HepG2 (cell line): ENCODE results near the gene LRRN4CL. TPM values are rescaled to one million over a fixed set of nuclear protein-coding genes. Genes with fewer than 3 reads are reported as not detected.
A peak's percentile ranks its signal among the peaks of the same experiment; 100 is the strongest.

ENCODE experiments used
- CSRNP1 ChIP-seq: sonication (generic); formaldehyde crosslinking; IDR thresholded peaks from 2 replicates; pipeline ENCODE4 v1.8.1; 2023; ENCODE audit warnings: mild to moderate bottlenecking, missing genetic modification reagents
- HNF1B ChIP-seq: sonication (generic); formaldehyde crosslinking; IDR thresholded peaks from 2 replicates; pipeline ENCODE4 v1.5.1; 2020; ENCODE audit warnings: mild to moderate bottlenecking, moderate library complexity, missing genetic modification reagents
- HOXA3 ChIP-seq: sonication (generic); formaldehyde crosslinking; IDR thresholded peaks from 2 replicates; pipeline ENCODE4 v1.5.0; 2020; ENCODE audit warnings: missing genetic modification reagents
- NCOR1 ChIP-seq: fragments of 200-600 bp; sonication (generic); IDR thresholded peaks from 2 replicates; pipeline ENCODE4 v1.7.0; 2017; ENCODE audit warnings: antibody characterized with exemption, low read length, borderline replicate concordance
- SOX13 ChIP-seq, 3 experiments: fragments of 450-650 bp in 1 of 3; sonication (generic) in 1 of 3; formaldehyde crosslinking in 1 of 3; IDR thresholded peaks in 2 of 3; conservative IDR thresholded peaks in 1 of 3; 2 replicates each; pipeline versions ENCODE4 v1.5.0 to v1.6.1; 2016 to 2020; ENCODE audit warnings: antibody characterized with exemption in 1 of 3, mild to moderate bottlenecking in 1 of 3, missing compliant biosample characterization in 1 of 3, missing genetic modification reagents in 1 of 3, moderate library complexity in 1 of 3
- SP1 ChIP-seq, 2 experiments: fragments of 450-650 bp in 1 of 2; sonication (generic) in 1 of 2; formaldehyde crosslinking in 1 of 2; IDR thresholded peaks; 2 replicates each; pipeline versions ENCODE4 v1.4.0 to v1.6.1; 2016 to 2020; ENCODE audit warnings: missing genetic modification reagents in 1 of 2
- ZBTB20 ChIP-seq: sonication (generic); formaldehyde crosslinking; IDR thresholded peaks from 2 replicates; pipeline ENCODE4 v1.8.1; 2023; ENCODE audit warnings: missing genetic modification reagents, low read depth, mild to moderate bottlenecking, borderline replicate concordance
- ZNF10 ChIP-seq: sonication (generic); formaldehyde crosslinking; IDR thresholded peaks from 2 replicates; pipeline ENCODE4 v1.4.0; 2020; ENCODE audit warnings: mild to moderate bottlenecking, low read depth, missing genetic modification reagents, borderline replicate concordance
- ZNF317 ChIP-seq: sonication (generic); formaldehyde crosslinking; IDR thresholded peaks from 2 replicates; pipeline ENCODE4 v1.5.0; 2020; ENCODE audit warnings: mild to moderate bottlenecking, missing genetic modification reagents
- ZNF441 ChIP-seq: sonication (generic); formaldehyde crosslinking; IDR thresholded peaks from 2 replicates; pipeline ENCODE4 v1.7.0; 2021; ENCODE audit warnings: missing genetic modification reagents, borderline replicate concordance
- ZNF510 ChIP-seq: sonication (generic); formaldehyde crosslinking; IDR thresholded peaks from 2 replicates; pipeline ENCODE4 v1.4.0; 2020; ENCODE audit warnings: low read depth, mild to moderate bottlenecking, missing genetic modification reagents
- ZNF605 ChIP-seq: sonication (generic); formaldehyde crosslinking; IDR thresholded peaks from 2 replicates; pipeline ENCODE4 v1.8.0; 2022; ENCODE audit warnings: mild to moderate bottlenecking, missing genetic modification reagents
- ZNF672 ChIP-seq: sonication (generic); formaldehyde crosslinking; IDR thresholded peaks from 2 replicates; pipeline ENCODE4 v1.8.1; 2022; ENCODE audit warnings: missing genetic modification reagents
- ZNF704 ChIP-seq: sonication (generic); formaldehyde crosslinking; IDR thresholded peaks from 2 replicates; pipeline ENCODE4 v1.8.1; 2023; ENCODE audit warnings: mild to moderate bottlenecking, inconsistent platforms, moderate library complexity, missing genetic modification reagents, borderline replicate concordance
- polyA plus RNA-seq, 8 experiments: library from polyadenylated mRNA; depleted of rRNA in 3 of 8; stranded (reverse) in 7 of 8; unstranded in 1 of 8; fragments of >200 nt; fragmentation: Illumina TruSeq in 4 of 8; extraction: Trizol in 4 of 8; gene quantifications; 2 replicates each; pipeline versions ENCODE4 v1.2.1 to v1.2.3, GENCODE V29; 2011 to 2016; ENCODE audit warnings: low read depth in 4 of 8, missing spikeins in 1 of 8, mixed read lengths in 1 of 8; ENCODE audit not compliant: insufficient read depth in 1 of 8
- total RNA-seq, 5 experiments: library from RNA; depleted of rRNA; stranded (reverse); fragments of >200 nt; fragmentation: Illumina TruSeq; extraction: Trizol; gene quantifications; 2 replicates each; pipeline ENCODE4 v1.2.3, GENCODE V29; 2016; ENCODE audit warnings: low read depth in 1 of 5
- TF ChIP-seq, protein P1 (sequence below): sonication (generic); formaldehyde crosslinking; IDR thresholded peaks from 2 replicates; pipeline ENCODE4 v1.9.0; 2021; ENCODE audit warnings: missing genetic modification reagents, borderline replicate concordance

The LRRN4CL gene
- total and polyA plus RNA-seq, 2 of the 13 experiments (the other 11 are each of a cell fraction or from before 2014, with no cell fraction given), result 0.11 TPM; not detected in 1

GRCh38 chr11:62678770-62679696 is 10.3 kb downstream of the LRRN4CL start, which contains the start of gene UBXN1 (continued):
- TF ChIP-seq ZNF605 (CRISPR knock-in tag), result peak; percentile 82
- 0 out of 2 replicates have a peak, but pooled peaks have one; percentile 36 for TF ChIP-seq ZBTB20 (CRISPR knock-in tag)
- TF ChIP-seq ZNF441 (CRISPR knock-in tag), result peak; percentile 67; the same call in 1 of the 2 replicates
- peak; percentile 38 for TF ChIP-seq ZNF317 (CRISPR knock-in tag)
- TF ChIP-seq, protein P1, sequence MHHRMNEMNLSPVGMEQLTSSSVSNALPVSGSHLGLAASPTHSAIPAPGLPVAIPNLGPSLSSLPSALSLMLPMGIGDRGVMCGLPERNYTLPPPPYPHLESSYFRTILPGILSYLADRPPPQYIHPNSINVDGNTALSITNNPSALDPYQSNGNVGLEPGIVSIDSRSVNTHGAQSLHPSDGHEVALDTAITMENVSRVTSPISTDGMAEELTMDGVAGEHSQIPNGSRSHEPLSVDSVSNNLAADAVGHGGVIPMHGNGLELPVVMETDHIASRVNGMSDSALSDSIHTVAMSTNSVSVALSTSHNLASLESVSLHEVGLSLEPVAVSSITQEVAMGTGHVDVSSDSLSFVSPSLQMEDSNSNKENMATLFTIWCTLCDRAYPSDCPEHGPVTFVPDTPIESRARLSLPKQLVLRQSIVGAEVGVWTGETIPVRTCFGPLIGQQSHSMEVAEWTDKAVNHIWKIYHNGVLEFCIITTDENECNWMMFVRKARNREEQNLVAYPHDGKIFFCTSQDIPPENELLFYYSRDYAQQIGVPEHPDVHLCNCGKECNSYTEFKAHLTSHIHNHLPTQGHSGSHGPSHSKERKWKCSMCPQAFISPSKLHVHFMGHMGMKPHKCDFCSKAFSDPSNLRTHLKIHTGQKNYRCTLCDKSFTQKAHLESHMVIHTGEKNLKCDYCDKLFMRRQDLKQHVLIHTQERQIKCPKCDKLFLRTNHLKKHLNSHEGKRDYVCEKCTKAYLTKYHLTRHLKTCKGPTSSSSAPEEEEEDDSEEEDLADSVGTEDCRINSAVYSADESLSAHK, result 0 out of 2 replicates have a peak, but pooled peaks have one; percentile 67
- TF ChIP-seq ZNF10 (CRISPR knock-in tag), result no peak
- TF ChIP-seq NCOR1, result no peak
- TF ChIP-seq HNF1B (CRISPR knock-in tag), result peak; percentile 63; the same call in 1 of the 2 replicates
- TF ChIP-seq ZNF510 (CRISPR knock-in tag), result no peak
- TF ChIP-seq SP1 (IDR thresholded peaks at IDR 0.05), result no peak
- TF ChIP-seq SP1 (CRISPR knock-in tag; IDR thresholded peaks at IDR 0.05), result no peak; the same call in 1 of the 2 replicates
- no peak for TF ChIP-seq ZNF704 (CRISPR knock-in tag)
- no peak for TF ChIP-seq SOX13 (IDR thresholded peaks at IDR 0.05)
- no peak for TF ChIP-seq SOX13 (CRISPR knock-in tag; conservative IDR thresholded peaks at IDR 0.05 in 1 of 2, IDR thresholded peaks at IDR 0.05 in 1 of 2)
- TF ChIP-seq HOXA3 (CRISPR knock-in tag), result peak; percentile 82; the same call in 1 of the 2 replicates
- TF ChIP-seq CSRNP1 (CRISPR knock-in tag), result peak; percentile 40; the same call in 1 of the 2 replicates
- no peak for TF ChIP-seq ZNF672
